Measurements from ENCODE around the gene SMTN. TPM values are rescaled to one million over a fixed set of nuclear protein-coding genes. Genes with fewer than 3 reads are reported as not detected.
A peak's percentile ranks its signal among the peaks of the same experiment; 100 is the strongest.
"Not testable (repeated sequence)": the region's sequence is repeated elsewhere in the genome, so short reads cannot be mapped to it uniquely, and the experiment has no call there.

SMTN gene
- 93.1 and 180 TPM in 2 replicates for total RNA-seq

- peak; percentile 92 to 96 for DNase-seq (ENCODE audit: low read depth in 2 of 2)
Observed at GRCh38 chr22:31080848-31081649, at the start of gene SMTN. TSS of gene SMTN (plus strand) at chr22:31081318. CDS start at chr22:31083259, 1,941 bp downstream.

- no peak for DNase-seq (ENCODE audit: low read depth in 2 of 2)
Observed at GRCh38 chr22:31036671-31037550, 44.2 kb upstream of the SMTN start.

- DNase-seq (ENCODE audit: low read depth in 2 of 2): no peak
Observed at GRCh38 chr22:31038686-31039085, 42.4 kb upstream of the SMTN start.

GRCh38 chr22:31039393-31039792 lies 41.7 kb upstream of the SMTN start:
- no peak for DNase-seq (ENCODE audit: low read depth in 2 of 2)

GRCh38 chr22:31040542-31041398 lies 40.3 kb upstream of the SMTN start:
- no peak for DNase-seq (ENCODE audit: low read depth in 2 of 2)

- peak; percentile 65 to 96 for DNase-seq (ENCODE audit: low read depth in 2 of 2)
Observed at GRCh38 chr22:31044262-31044861, 36.8 kb upstream of the SMTN start.

- no peak for DNase-seq (ENCODE audit: low read depth in 2 of 2)
Observed at GRCh38 chr22:31045900-31046538, 35.1 kb upstream of the SMTN start.

GRCh38 chr22:31046539-31047226 lies 34.4 kb upstream of the SMTN start:
- DNase-seq (ENCODE audit: low read depth in 2 of 2): peak; percentile 91 to 98

- DNase-seq (ENCODE audit: low read depth in 2 of 2): no peak
Observed at GRCh38 chr22:31048570-31048969, 32.5 kb upstream of the SMTN start.

- DNase-seq (ENCODE audit: low read depth in 2 of 2): peak in 1 of 2 donors; percentile 60
Observed at GRCh38 chr22:31049815-31050420, 31.2 kb upstream of the SMTN start.

GRCh38 chr22:31055117-31055634 lies 25.9 kb upstream of the SMTN start:
- no peak for DNase-seq (ENCODE audit: low read depth in 2 of 2)

- peak; percentile 89 to 94 for DNase-seq (ENCODE audit: low read depth in 2 of 2)
Observed at GRCh38 chr22:31055635-31056159, 25.4 kb upstream of the SMTN start.

GRCh38 chr22:31056986-31057599 lies 24.0 kb upstream of the SMTN start:
- DNase-seq (ENCODE audit: low read depth in 2 of 2): no peak

GRCh38 chr22:31059663-31060062 lies 21.5 kb upstream of the SMTN start:
- DNase-seq (ENCODE audit: low read depth in 2 of 2): not testable (repeated sequence)

- no peak for DNase-seq (ENCODE audit: low read depth in 2 of 2)
Observed at GRCh38 chr22:31062566-31063230, 18.4 kb upstream of the SMTN start.

- no peak for DNase-seq (ENCODE audit: low read depth in 2 of 2)
Observed at GRCh38 chr22:31064369-31064768, 16.7 kb upstream of the SMTN start.

- no peak for DNase-seq (ENCODE audit: low read depth in 2 of 2)
Observed at GRCh38 chr22:31068970-31069369, 12.1 kb upstream of the SMTN start.

Data from lung microvascular endothelial cell (primary cell).